Glomerular visceral epithelial cell (primary cell): ENCODE measurements around the gene F11R.
"Not testable (repeated sequence)": the region's sequence is repeated elsewhere in the genome, so short reads cannot be mapped to it uniquely, and the experiment has no call there.

Experiments
- DNase-seq: peaks from one replicate; pipeline ENCODE4 v3.0.0-alpha.2; 2016; ENCODE audit errors: extremely low spot score

F11R gene

DNA sequence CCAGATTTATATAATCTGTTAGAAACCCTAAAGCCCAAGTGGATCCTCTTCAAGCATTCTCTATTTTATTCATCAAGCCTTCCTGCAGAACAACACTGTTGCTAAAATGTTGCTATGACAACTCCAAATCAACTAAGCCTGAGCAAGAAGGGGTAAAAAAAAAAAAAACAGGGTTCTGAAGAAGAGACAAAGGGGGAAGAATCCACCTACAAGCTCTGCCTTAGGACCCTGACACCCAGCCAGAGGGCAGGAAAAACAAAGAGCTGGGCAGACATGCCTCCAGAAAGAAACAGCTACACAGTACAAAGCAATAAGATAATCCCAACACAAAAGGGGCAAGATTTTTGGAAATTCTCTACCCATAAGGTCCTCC lies 23.6 kb upstream of the F11R start:
- no peak for DNase-seq

DNA sequence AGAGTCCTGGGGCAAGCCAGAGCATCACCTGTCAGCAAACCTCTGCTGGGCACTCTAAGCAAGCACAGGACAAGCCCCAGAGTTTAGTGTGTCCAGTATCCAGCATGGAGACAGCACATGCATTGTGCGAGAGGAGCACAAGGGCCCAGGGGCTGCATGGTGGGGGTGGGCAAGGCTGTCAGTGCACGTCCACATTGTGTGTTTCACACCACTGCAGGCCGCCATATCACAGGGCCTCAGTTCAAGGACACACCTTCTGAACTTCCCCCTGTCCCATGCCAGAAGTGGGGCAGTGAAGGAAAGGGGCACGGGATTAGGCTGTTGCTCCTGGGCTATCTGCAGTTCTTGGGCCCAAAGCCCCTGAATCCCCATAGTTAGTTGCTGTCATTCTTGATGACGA lies 18.6 kb upstream of the F11R start:
- no peak for DNase-seq

DNA sequence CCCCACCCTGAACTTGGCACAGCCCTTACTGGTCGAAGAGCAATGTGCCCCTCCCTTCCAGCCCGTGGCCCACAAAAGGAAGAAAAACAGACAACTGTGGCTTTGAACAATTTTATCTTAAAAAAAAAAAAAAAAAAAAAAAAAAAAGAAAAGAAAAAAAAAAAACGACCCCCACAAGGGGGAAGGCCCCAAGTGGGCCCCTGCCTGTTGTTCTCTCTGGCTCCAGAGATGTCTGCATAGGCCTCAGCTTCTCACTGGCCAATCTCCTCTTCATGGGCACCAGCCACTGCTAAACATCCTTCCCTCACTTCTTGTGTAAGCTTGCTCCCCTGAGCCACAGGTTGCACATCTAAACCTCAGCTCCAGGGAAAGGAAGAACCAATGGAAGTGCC lies 18.2 kb upstream of the F11R start:
- no peak for DNase-seq

DNA sequence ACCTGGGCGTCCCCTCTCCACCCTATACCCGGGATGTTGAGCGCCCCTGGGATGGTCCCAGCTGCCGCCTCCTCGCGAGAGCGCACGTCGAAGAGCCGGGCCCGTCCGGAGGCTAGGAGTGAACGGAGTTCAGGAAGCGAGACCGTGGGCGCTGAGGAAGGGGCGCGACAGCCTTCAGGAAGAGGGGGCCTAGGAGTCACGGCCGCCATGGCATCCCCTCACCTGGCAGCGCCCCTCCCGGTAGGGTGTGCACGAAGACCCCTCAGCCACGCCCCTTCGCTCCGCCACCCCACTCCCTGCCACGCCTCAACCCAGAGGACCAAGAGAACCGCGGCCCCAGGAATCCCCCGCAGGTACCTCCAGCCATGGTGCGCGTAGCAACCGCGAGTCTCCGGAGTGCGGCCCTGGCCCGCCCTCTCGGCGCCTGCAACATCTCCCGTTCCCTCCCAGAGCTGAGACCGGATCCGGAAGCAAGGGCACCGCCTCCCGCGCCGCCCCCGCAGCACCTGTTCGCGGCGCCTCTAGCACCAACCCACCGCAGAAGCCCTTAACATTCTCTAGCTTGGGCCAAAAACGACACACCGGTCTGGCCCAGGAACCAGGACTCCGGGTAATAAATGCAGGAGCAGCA lies 17.7 kb upstream of the F11R start, which contains the start of gene TSTD1:
TSTD1 (minus strand) TSS at position 442 of the 631 bp plus-strand sequence; CDS start at position 367, 75 bp downstream.
- DNase-seq, result peak; percentile 71

DNA sequence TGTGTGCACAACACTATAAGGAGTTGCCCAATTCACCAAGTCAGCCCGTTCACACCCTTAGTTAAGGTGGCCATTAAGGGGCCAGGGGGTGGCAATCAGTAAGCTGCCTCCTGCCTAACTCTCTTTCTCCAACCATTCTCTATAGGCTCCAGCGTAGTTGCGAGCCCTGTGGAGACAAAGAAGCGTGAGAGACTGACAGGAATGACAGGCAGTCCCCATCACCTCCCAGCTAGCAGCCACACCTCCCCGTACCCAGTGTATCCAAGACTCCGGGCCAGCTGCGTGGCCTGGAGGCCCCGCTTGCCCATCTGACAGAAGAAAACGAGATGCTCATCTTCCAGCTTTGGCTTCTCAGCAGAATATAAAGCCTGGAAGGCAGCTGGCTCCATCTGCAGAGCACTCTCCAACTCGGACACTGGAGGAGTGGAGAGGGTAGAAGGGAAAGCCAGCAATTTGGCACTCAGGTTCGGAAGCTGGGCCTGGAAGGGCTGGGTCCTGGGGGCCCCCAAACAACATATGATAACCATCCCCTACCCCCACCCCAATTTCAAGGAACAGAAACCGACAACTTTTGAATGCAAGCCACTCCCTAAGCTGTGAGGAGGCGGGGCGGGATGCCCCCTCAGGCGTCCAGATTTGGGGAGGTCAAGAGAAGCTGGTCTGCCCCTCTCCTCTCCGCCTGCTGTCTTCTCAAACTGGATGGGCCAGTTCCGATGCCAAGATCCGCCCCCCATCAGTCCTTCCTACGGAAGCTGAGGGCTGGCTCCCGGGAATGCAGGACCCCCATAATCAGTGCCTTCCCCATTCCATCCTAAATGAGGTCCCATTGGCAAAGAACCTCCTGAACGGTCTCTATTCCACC lies 16.9 kb upstream of the F11R start:
- no peak for DNase-seq

DNA sequence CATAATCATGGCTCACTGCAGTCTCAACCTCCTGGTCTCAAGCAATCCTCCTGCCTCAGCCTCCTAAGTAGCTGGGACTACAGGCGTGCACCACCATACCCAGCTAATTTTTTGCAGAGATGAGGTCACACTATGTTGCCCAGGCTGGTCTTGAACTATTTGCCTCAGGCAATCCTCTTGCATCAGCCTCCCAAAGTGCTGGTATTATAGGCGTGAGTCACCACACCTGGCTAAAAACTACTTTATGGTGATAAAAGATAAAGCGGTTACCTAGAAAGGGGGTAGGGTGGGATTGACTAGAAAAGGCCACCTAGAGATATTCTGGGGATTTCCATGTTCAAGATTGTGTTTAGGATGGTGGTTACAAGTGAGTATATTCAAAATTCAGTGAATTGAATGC lies 12.8 kb upstream of the F11R start:
- no peak for DNase-seq

DNA sequence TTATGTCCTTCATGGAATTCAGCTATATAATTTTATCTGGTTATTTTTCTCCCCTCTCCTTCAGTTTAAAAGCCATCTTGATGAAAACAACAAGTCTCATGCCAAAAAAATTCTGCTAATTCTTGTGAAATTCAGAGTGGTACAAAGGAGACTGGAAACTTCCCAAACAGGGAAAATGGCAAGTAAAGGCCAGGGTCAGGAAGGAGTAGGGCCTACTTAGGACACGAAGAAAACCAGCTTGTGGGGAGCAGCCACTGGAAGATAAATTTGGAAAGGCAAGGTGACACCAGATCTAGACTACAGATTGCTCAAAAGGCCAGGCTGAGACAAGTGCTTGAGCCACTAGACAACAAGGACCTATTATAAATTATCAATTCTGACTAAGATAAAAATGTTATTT lies 11.5 kb upstream of the F11R start:
- no peak for DNase-seq

DNA sequence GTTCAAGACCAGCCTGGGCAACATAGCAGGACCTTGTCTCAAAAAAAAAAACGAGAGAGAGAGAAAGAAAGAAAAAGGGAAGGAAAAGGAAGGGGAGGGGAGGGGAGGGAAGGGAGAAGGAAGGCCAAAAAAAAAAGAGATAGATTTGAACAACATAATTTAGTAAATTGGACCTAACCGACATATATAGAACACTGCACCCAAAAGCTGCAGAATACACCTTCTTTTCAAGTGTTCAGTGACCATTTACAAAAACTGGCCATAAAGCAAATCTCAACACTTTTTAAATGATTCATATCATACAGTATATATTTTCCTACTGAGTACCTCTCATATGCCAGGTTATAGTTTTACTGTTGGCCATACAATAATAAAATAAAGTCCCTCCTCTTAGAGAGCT lies 10.9 kb upstream of the F11R start:
- DNase-seq, result no peak

DNA sequence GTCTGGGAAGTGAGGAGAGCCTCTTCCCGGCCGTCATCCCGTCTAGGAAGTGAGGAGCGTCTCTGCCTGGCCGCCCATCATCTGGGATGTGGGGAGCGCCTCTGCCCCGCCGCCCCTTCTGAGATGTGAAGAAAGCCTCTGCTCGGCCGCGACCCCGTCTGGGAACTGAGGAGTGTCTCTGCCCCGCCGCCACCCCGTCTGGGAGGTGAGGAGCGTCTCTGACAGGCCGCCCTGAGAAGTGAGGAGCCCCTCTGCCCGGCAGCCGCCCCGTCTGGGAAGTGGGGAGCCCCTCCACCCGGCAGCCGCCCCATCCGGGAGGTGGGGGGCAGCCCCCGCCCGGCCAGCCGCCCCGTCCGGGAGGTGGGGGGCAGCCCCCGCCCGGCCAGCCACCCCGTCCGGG lies 8.5 kb upstream of the F11R start:
- not testable (repeated sequence) for DNase-seq

DNA sequence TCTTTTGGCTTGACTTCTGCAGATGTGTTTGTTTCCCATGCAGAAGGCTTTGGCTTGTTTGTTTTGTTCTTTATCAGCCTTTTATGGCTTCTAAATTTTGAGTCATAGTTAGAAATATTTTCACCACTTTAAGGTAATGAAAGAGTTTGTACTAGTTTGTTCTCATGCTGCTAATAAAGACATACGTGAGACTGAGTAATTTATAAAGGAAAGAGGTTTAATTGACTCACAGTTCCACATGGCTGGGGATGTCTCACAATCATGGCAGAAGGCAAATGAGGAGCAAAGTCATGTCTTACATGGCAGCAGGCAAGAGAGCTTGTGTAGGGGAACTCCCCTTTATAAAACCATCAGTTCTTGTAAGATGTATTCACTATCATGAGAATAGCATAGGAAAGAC lies 6.0 kb upstream of the F11R start:
- not testable (repeated sequence) for DNase-seq

DNA sequence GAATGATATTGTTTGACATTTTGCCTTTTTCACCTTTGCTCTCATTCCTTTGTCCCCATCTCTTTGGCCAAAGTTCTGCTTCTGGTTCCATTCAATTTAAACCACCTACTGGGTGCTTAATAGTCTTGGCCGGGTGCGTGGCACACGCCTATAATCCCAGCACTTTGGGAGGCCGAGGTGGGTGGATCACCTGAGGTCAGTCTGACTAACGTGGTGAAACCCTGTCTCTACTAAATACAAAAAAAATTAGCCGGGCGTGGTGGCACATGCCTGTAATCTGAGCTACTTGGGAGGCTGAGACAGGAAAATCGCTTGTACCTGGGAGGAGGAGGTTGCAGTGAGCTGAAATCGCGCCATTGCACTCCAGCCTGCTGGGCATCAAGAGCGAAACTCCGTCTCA lies 1.5 kb upstream of the F11R start:
- not testable (repeated sequence) for DNase-seq

DNA sequence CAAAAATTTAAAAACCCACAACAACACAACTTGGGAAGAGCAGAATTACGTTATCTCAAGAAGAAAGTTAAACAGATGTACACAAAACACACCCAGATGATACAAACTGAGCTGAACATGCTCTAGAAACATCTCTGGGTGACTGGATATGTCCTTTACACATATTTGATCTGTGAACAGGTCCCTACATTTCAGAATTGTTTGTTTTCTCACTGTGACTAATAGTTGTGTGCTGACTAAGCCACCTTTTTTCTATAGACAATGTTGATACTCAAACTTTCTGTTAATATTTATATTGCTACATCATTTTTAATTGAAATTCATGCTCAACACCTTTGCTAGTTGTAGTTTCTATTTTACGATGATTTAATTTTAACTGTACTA lies 1.0 kb upstream of the F11R start:
- DNase-seq, result no peak

DNA sequence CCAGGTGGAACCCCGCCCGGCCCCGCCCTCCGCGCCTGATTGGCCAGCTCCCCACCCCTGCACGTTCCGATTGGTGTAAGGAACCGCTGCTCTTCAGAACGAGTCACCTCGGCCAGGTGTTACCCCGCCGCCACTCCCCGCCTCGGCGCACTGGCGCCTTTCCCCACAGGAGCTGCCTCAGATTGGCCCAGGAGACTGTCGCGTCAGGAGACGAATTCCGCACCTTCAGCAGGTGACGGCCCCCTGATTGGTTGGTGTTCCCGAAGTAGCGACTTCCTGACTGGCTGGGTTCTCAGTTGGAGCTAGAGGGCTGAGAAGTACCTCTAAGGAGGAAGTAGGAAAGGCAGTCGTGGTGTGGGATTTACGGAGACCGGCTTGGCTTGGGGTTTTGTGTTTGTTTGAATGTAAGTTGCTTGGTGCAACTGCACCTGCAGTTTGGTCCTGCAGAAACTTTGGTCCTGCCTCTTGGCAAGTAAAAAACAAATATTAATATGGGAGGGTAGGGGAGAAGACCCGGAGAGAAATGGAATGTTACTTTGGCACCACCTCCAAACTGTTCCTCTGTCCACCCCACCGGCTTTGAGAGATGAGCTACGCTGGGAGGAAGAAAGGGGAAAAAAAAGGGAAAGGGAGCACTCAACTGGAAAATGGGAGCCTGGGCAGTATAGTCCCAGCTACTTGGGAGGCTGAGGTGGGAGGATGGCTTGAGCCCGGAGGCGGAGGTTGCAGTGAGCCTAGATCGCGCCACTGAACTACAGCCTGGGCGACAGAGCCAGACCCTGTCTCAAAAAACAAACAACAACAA lies 415 bp upstream of the F11R start:
- peak; percentile 90 for DNase-seq

DNA sequence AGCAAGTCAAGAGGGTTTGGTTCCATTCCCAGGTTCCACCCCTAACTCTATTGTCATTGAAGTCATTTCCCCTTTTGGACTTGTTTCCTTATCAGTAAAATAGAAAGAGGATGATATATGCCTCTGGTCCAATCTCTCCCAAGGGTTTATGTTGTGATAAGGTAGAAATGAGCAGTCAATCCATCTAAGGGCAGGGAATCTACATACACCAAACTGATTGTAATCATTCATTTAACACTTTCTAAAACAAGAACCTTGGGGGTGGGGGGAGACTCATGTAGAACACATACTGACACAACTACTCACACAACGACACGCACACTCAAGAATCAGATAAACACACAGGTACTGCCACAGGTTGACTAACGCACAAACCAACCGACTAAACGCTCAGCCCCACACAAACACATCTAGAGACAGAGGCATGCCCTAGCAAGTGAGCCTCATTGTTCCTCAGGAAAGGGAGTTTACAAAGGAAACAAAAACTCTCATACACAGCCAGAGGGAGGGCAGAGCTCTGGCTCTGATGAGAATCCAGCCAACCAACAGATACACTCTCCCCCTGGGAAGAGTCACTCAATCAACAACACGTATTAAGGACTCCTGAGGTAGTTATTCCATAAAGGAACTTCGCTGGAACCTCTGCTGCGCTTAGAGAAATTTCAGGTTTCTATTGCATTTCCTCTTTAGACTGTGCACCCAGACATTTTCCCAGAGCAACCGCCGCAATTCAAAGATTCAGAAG lies 1.0 kb downstream of the F11R start:
- peak; percentile 29 for DNase-seq

DNA sequence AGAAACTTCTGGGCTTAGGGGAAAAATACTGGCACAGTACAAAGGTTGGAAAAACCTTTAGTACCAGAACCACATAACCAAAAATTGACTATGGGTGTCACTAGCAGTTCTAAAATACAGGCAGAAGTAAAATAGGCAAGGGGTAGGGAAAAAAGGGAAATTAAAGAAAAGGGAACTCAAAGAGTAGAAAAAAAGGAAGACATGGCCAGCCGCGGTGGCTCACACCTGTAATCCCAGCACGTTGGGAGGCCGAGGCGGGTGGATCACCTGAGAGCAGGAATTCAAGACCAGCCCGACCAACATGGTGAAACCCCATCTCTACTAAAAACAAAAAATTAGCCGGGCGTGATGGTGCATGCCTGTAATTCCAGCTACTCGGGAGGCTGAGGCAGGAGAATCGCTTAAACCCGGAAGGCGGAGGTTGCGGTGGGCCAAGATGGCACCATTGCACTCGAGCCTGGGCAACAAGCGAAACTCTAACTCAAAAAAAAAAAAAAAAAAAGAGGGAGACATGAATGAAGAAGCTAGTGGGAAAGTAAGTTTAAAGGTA lies 1.8 kb downstream of the F11R start:
- not testable (repeated sequence) for DNase-seq

DNA sequence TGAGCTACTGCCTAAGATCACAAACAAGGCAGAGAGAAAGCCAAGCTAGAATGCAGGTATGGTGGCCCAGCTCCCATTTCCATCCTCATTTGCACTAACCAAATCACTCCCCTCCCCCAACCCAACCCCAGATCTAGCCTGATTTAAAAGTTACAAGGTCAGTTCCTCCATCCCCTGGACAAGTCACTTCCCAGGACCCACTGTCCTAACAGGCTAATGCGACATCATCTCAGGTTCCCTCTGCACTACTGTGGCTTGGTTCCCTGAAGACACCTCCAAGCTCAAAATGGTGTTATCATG lies 2.4 kb downstream of the F11R start:
- no peak for DNase-seq

DNA sequence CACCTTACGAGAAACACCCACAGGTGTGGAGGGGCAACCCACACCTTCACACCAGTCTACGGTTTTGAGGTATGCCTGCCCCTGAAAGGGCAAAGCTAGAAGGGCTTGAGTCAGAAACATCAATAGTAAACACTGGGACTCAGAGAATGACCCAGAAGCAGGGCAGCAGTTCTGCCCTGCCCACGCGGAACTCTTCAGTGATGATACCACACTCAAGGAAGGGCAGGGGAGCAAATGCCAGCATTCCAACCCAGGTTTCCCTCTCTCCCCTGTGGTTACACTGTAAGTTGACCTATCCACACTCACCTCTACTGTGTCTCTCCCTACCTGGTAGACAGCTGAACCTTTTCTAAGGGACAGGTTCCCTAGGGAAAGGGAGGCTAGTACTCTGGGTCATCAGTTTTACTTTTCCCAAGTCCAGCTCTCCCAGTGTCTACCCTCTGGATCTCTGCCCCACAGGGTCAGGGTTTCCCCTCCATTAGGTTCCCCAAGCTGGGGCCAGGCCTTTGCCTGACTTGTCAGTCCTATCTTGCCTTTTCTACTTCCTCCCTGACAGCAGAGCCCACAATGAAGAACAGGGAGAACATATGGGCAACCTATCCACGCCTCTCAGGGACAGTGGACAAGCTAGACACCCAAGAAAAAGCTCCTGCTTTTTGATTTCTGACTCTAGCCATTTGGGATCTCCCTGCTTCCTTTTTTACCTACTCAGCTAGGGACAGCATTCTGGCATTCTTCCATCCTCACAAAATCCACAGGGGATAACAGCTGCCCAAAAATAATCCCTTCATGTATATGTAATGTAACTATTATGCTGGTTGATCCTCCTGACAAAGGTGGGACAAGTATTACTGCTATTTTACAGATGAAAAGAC lies 3.0 kb downstream of the F11R start:
- no peak for DNase-seq

DNA sequence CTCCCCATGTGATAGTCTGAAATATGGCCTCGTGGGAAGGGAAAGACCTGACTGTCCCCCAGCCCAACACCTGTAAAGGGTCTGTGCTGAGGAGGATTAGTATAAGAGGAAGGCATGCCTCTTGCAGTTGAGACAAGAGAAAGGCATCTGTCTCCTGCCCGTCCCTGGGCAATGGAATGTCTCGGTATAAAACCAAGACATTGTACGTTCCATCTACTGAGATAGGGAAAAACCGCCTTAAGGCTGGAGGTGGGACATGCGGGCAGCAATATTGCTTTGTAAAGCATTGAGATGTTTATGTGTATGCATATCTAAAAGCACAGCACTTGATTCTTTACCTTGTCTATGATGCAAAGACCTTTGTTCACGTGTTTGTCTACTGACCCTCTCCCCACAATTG lies 3.8 kb downstream of the F11R start:
- not testable (repeated sequence) for DNase-seq

DNA sequence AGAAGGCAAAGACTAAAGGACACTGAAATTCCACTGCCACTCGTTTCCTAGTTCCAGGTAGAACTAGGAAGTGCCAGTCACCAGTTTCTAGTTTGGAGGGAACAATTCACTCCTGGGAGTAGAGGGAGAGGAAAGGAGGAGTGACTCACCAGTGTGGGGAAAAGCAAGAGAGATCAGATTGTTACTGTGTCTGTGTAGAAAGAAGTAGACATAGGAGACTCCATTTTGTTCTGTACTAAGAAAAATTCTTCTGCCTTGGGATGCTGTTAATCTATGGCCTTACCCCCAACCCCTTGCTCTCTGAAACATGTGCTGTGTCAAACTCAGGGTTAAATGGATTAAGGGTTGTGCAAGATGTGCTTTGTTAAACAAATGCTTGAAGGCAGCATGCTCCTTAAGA lies 4.3 kb downstream of the F11R start:
- DNase-seq, result not testable (repeated sequence)

DNA sequence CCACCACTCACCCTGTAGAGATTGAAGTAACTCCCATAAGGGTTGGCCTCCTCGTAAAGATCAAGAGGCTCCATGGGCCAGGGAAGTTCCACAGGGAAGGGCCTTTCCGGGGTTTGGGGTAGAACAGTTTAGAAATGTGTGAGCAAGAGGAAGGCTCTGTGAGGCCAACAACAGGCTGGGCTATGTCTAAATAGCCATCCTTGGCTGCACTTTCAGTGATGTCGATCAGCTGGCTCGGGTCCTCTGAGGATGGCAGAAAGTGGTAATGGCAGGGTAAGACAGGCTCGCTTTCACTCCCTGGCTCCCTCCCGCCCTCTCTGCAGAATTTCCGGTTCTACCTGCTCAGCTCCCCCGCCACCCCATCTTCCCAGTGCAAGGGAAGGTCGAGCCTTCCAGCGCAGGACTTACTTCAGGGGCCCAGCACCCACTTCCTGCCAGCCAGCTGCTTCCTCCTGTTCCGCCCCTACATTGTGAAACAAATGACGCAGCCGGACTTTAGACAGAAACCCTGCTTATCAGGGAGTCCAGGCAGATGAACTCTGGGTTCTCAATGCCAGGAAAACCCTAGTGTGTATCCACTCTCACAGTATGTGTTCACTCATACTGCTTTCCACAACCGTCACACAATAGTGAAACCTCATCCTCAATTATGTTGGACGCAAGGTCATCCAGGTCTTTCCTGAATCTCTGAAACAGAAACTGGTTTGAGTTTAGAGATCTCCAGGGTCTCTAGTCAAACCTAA lies 7.3 kb downstream of the F11R start:
- DNase-seq, result peak; percentile 80
